ENCODE measurements around the gene IL19. TPM values are rescaled to one million over a fixed set of nuclear protein-coding genes. Genes with fewer than 3 reads are reported as not detected.

IL19 gene
- total RNA-seq, 1 experiment from 2014 or later: not detected

GRCh38 chr1:206834217-206834616, 63.6 kb downstream of the IL19 start:
- no peaks in the 10 kb centered on the region for H4K20me1 ChIP-seq (ENCODE audit: control insufficient read depth, insufficient read depth, insufficient read length)
- H3K36me3 Mint-ChIP-seq (ENCODE audit: insufficient read depth in 1 of 3, low read depth in 3 of 3): no peaks in the 10 kb centered on the region
- no peak overlapping the region for H3K4me2 ChIP-seq (ENCODE audit: insufficient read depth, insufficient read length, low read length)
- no peak overlapping the region for H3K14ac ChIP-seq (ENCODE audit: insufficient read depth, low read length)
- no peak overlapping the region for H4K8ac ChIP-seq (replicated peaks; ENCODE audit: insufficient read length, low read depth, low read length)
- H3K27ac Mint-ChIP-seq: no peak overlapping the region
- H3K4me3 Mint-ChIP-seq: no peak overlapping the region
- no peak for TF ChIP-seq CTCF (conservative IDR thresholded peaks at IDR 0.05)
- H2BK20ac ChIP-seq (ENCODE audit: low read depth, low read length, poor library complexity, severe bottlenecking): no peak overlapping the region
- no peak overlapping the region for H2BK15ac ChIP-seq (ENCODE audit: low read depth, low read length)
- WGBS (ENCODE audit: extremely low coverage, insufficient read length, low lambda C conversion rate): 100% methylated on average over 1 of the region's 6 CpGs
- H4K5ac ChIP-seq (ENCODE audit: insufficient read length, low read depth, low read length): no peak overlapping the region
- H3K4me1 Mint-ChIP-seq: no peaks in the 10 kb centered on the region
- no peak for DNase-seq
- H3K9me3 ChIP-seq (ENCODE audit: control insufficient read depth, low read depth, low read length): no peaks in the 10 kb centered on the region
- H3T11ph ChIP-seq (ENCODE audit: low read length): no peak overlapping the region
- no peak overlapping the region for H2BK120ac ChIP-seq (ENCODE audit: low read depth, low read length, poor library complexity, severe bottlenecking)
- no peaks in the 10 kb centered on the region for H3K9me3 Mint-ChIP-seq
- no peak overlapping the region for H2BK12ac ChIP-seq (ENCODE audit: insufficient read length, low read depth, low read length)
- no peak overlapping the region for H3K27ac ChIP-seq (ENCODE audit: insufficient read length, low read depth, low read length)
- no peaks in the 10 kb centered on the region for H3K23me2 ChIP-seq (ENCODE audit: insufficient read length, low read depth, low read length, poor library complexity, severe bottlenecking)
- H3K23ac ChIP-seq (ENCODE audit: insufficient read length, low read depth, low read length): no peak overlapping the region
- H3K56ac ChIP-seq (ENCODE audit: insufficient read length, low read depth, low read length): no peak overlapping the region
- H3K79me1 ChIP-seq (ENCODE audit: insufficient read depth, low read depth, low read length, poor library complexity, severe bottlenecking): no peaks in the 10 kb centered on the region
- peaks cover 4% of the 10 kb centered on the region for H3K27me3 Mint-ChIP-seq (ENCODE audit: low read depth)
- H2AFZ ChIP-seq (ENCODE audit: low read length): no peak overlapping the region
- H4K91ac ChIP-seq (ENCODE audit: insufficient read length, low read depth, low read length): no peak overlapping the region
- H3K4ac ChIP-seq (ENCODE audit: low read depth, low read length): no peak overlapping the region
- H3K79me2 ChIP-seq (ENCODE audit: insufficient read depth, low read length): no peaks in the 10 kb centered on the region
- H3K27me3 ChIP-seq (ENCODE audit: insufficient read depth, low read length): no peaks in the 10 kb centered on the region
- H3K18ac ChIP-seq (ENCODE audit: insufficient read length, low read depth, low read length): no peak overlapping the region
- H2AK5ac ChIP-seq (ENCODE audit: insufficient read length, low read length): no peak overlapping the region
- no peaks in the 10 kb centered on the region for H3K4me1 ChIP-seq (ENCODE audit: insufficient read depth, low read length)
- no peak overlapping the region for H2BK5ac ChIP-seq (ENCODE audit: insufficient read length, low read length)
- no peak overlapping the region for H3K9ac ChIP-seq (ENCODE audit: extremely low read depth, insufficient read length, low read length)

All from H9 (cell line).